WTC11 (cell line): ENCODE results near the gene OPTC. TPM values are rescaled to one million over a fixed set of nuclear protein-coding genes. Genes with fewer than 3 reads are reported as not detected.

Experiments
- ATAC-seq: fragments of 200-7000 bp; cut with Tn5 transposase; 2 replicates; pipeline ENCODE4 v1.10.0; 2021; ENCODE audit warnings: mild to moderate bottlenecking, moderate library complexity
- CTCF ChIA-PET: fragments of 300-600 bp; sonication (Branson Sonifier 250); formaldehyde crosslinking; loops from one replicate; lab custom pipeline; 2021; ENCODE audit warnings: antibody characterized with exemption; lab: Charles Lee
- POLR2A ChIA-PET: fragments of 350-600 bp; sonication (Branson Sonifier 250); formaldehyde crosslinking; loops from one replicate; lab custom pipeline; 2021; ENCODE audit warnings: antibody characterized with exemption; lab: Charles Lee
- DNase-seq: peaks from one replicate; pipeline ENCODE4 v3.0.0; 2021; ENCODE audit warnings: low spot score
- H3K27ac Mint-ChIP-seq: 2 replicates; pipeline ENCODE4 v1.8.0; 2021; ENCODE audit warnings: mixed read lengths
- H3K27me3 Mint-ChIP-seq: 2 replicates; pipeline ENCODE4 v1.8.0; 2021; ENCODE audit warnings: low read depth, mild to moderate bottlenecking, moderate library complexity, mixed read lengths
- H3K36me3 Mint-ChIP-seq: 2 replicates; pipeline ENCODE4 v1.8.0; 2021; ENCODE audit warnings: mixed read lengths
- H3K4me1 Mint-ChIP-seq: 2 replicates; pipeline ENCODE4 v1.8.0; 2022; ENCODE audit warnings: mixed read lengths
- H3K4me3 Mint-ChIP-seq: 2 replicates; pipeline ENCODE4 v1.8.0; 2021; ENCODE audit warnings: mild to moderate bottlenecking, moderate library complexity, mixed read lengths
- H3K9me3 Mint-ChIP-seq: 2 replicates; pipeline ENCODE4 v1.8.0; 2021; ENCODE audit warnings: mixed read lengths
- CDX4 ChIP-seq: fragments of 250-450 bp; sonication (Bioruptor Pico); IDR thresholded peaks from 2 replicates; pipeline ENCODE4 v1.9.0; 2021; ENCODE audit warnings: moderate library complexity, mild to moderate bottlenecking, inconsistent platforms, borderline replicate concordance
- E2F1 ChIP-seq: sonication (generic); formaldehyde crosslinking; IDR thresholded peaks from 2 replicates; pipeline ENCODE4 v1.8.0; 2022; ENCODE audit warnings: mild to moderate bottlenecking, missing genetic modification reagents
- ELF4 ChIP-seq: sonication (generic); formaldehyde crosslinking; IDR thresholded peaks from 2 replicates; pipeline ENCODE4 v1.8.1; 2022; ENCODE audit warnings: low read depth, mild to moderate bottlenecking, moderate library complexity, missing genetic modification reagents
- FOXJ3 ChIP-seq: sonication (generic); formaldehyde crosslinking; IDR thresholded peaks from 2 replicates; pipeline ENCODE4 v1.9.0; 2021; ENCODE audit warnings: missing genetic modification reagents, mild to moderate bottlenecking, borderline replicate concordance
- GTF2I ChIP-seq: fragments of 250-450 bp; sonication (Bioruptor Pico); conservative IDR thresholded peaks from 2 replicates; pipeline ENCODE4 v1.4.0; 2021; ENCODE audit warnings: mild to moderate bottlenecking
- HMGXB4 ChIP-seq: sonication (generic); formaldehyde crosslinking; IDR thresholded peaks from 2 replicates; pipeline ENCODE4 v1.8.1; 2023; ENCODE audit warnings: mild to moderate bottlenecking, moderate library complexity, missing genetic modification reagents
- IRF1 ChIP-seq: sonication (generic); formaldehyde crosslinking; IDR thresholded peaks from 2 replicates; pipeline ENCODE4 v1.8.0; 2023; ENCODE audit warnings: missing genetic modification reagents
- JUN ChIP-seq: sonication (generic); formaldehyde crosslinking; IDR thresholded peaks from 2 replicates; pipeline ENCODE4 v1.8.0; 2023; ENCODE audit warnings: mild to moderate bottlenecking, missing genetic modification reagents
- SOX15 ChIP-seq: fragments of 250-450 bp; sonication (Bioruptor Pico); IDR thresholded peaks from 2 replicates; pipeline ENCODE4 v1.9.0; 2021; ENCODE audit warnings: mild to moderate bottlenecking
- TEAD1 ChIP-seq: sonication (generic); formaldehyde crosslinking; IDR thresholded peaks from 2 replicates; pipeline ENCODE4 v1.8.0; 2022; ENCODE audit warnings: mild to moderate bottlenecking, missing genetic modification reagents
- USF2 ChIP-seq: sonication (generic); formaldehyde crosslinking; IDR thresholded peaks from 2 replicates; pipeline ENCODE4 v1.8.1; 2023; ENCODE audit warnings: mild to moderate bottlenecking, missing genetic modification reagents, moderate library complexity
- ZNF263 ChIP-seq: sonication (generic); formaldehyde crosslinking; IDR thresholded peaks from 2 replicates; pipeline ENCODE4 v1.8.1; 2022; ENCODE audit warnings: low read depth, mild to moderate bottlenecking, moderate library complexity, missing genetic modification reagents
- ZSCAN18 ChIP-seq: fragments of 250-450 bp; sonication (Bioruptor Pico); IDR thresholded peaks from 2 replicates; pipeline ENCODE4 v2.1.2; 2022; ENCODE audit warnings: mild to moderate bottlenecking, moderate library complexity
- total RNA-seq: library from RNA; stranded (reverse); gene quantifications from 3 replicates; pipeline ENCODE4 v1.2.3, GENCODE V29; 2021
- TF ChIP-seq, protein P1 (sequence below): sonication (generic); formaldehyde crosslinking; IDR thresholded peaks from 2 replicates; pipeline ENCODE4 v1.8.1; 2023; ENCODE audit warnings: mild to moderate bottlenecking, missing genetic modification reagents
- TF ChIP-seq, protein P2 (sequence below): fragments of 250-450 bp; sonication (Bioruptor Pico); IDR thresholded peaks from 2 replicates; pipeline ENCODE4 v1.9.0; 2021; ENCODE audit warnings: mild to moderate bottlenecking

The OPTC gene
- total RNA-seq, 1 experiment from 2014 or later = 0.55 TPM

GRCh38 chr1:203464226-203464625 lies 29.7 kb upstream of the OPTC start (continued):
- TF ChIP-seq CDX4 (CRISPR knock-in tag) = no peak
- TF ChIP-seq SOX15 = no peak
- no peak for TF ChIP-seq ZSCAN18 (CRISPR knock-in tag)
- no peak for TF ChIP-seq ELF4 (CRISPR knock-in tag)
- TF ChIP-seq ZNF263 (CRISPR knock-in tag) = no peak
- TF ChIP-seq USF2 (CRISPR knock-in tag) = no peak
- TF ChIP-seq, protein P1, sequence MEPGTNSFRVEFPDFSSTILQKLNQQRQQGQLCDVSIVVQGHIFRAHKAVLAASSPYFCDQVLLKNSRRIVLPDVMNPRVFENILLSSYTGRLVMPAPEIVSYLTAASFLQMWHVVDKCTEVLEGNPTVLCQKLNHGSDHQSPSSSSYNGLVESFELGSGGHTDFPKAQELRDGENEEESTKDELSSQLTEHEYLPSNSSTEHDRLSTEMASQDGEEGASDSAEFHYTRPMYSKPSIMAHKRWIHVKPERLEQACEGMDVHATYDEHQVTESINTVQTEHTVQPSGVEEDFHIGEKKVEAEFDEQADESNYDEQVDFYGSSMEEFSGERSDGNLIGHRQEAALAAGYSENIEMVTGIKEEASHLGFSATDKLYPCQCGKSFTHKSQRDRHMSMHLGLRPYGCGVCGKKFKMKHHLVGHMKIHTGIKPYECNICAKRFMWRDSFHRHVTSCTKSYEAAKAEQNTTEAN (CRISPR knock-in tag) = no peak
- TF ChIP-seq TEAD1 = no peak
- TF ChIP-seq IRF1 (CRISPR knock-in tag) = no peak

- POLR2A ChIA-PET = no interaction called here
- TF ChIP-seq FOXJ3 (no peak), E2F1 (CRISPR knock-in tag) (no peak), GTF2I (CRISPR knock-in tag) (no peak), JUN (no peak), HMGXB4 (CRISPR knock-in tag) (no peak)
- TF ChIP-seq, protein P2, sequence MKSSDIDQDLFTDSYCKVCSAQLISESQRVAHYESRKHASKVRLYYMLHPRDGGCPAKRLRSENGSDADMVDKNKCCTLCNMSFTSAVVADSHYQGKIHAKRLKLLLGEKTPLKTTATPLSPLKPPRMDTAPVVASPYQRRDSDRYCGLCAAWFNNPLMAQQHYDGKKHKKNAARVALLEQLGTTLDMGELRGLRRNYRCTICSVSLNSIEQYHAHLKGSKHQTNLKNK (CRISPR knock-in tag) = no peak
- no peak overlapping the region for H3K27ac Mint-ChIP-seq
These were observed 29.2 kb upstream of the OPTC start for GRCh38 chr1:203464743-203465142.

More at GRCh38 chr1:203464743-203465142, 29.2 kb upstream of the OPTC start:
- Mint-ChIP-seq H3K27me3 (no peaks in the 10 kb centered on the region; the same call in 1 of the 2 replicates), H3K4me1 (peaks cover 16% of the 10 kb centered on the region), H3K36me3 (no peaks in the 10 kb centered on the region), H3K9me3 (no peaks in the 10 kb centered on the region), H3K4me3 (no peak overlapping the region)
- DNase-seq = no peak
- ATAC-seq = no peak
- CTCF ChIA-PET = interaction anchor here (0.5 to 2.4 kb wide), 9 partner anchors 11 to 425 kb away, joined by 3 to 26 read pairs (median 4); partner anchors contain the start of gene FMOD
